Cardiac muscle cell (in vitro differentiated cells and primary cell): ENCODE measurements around the gene EIF3M. TPM values are rescaled to one million over a fixed set of nuclear protein-coding genes. Genes with fewer than 3 reads are reported as not detected.
"Not testable (repeated sequence)": the region's sequence is repeated elsewhere in the genome, so short reads cannot be mapped to it uniquely, and the experiment has no call there.

Experiments
- DNase-seq, 2 donors: peaks; one replicate each; pipeline versions ENCODE4 v3.0.0 to v3.0.0-alpha.2; 2010 to 2017; ENCODE audit warnings: low read depth in 1 of 2, low spot score in 1 of 2
- H3K27ac ChIP-seq: fragments of 200-600 bp; sonication (generic); 2 replicates; pipeline ENCODE4 v1.5.1; 2016
- H3K27me3 ChIP-seq: fragments of 200-600 bp; sonication (generic); 2 replicates; pipeline ENCODE4 v1.6.0; 2016; ENCODE audit warnings: control low read depth
- H3K36me3 ChIP-seq: fragments of 200-600 bp; sonication (generic); 2 replicates; pipeline ENCODE4 v1.5.1; 2016; ENCODE audit warnings: control low read depth
- H3K4me1 ChIP-seq: fragments of 200-600 bp; sonication (generic); 2 replicates; pipeline ENCODE4 v1.8.1; 2017; ENCODE audit warnings: low read depth, mild to moderate bottlenecking, mixed run types
- H3K4me3 ChIP-seq: fragments of 200-600 bp; sonication (generic); 2 replicates; pipeline ENCODE4 v1.5.1; 2016; ENCODE audit warnings: mild to moderate bottlenecking
- H3K9me3 ChIP-seq: fragments of 200-600 bp; sonication (generic); 2 replicates; pipeline ENCODE4 v1.5.1; 2017; ENCODE audit warnings: low read depth, mild to moderate bottlenecking, control low read depth
- CTCF ChIP-seq: IDR thresholded peaks from 2 replicates; pipeline ENCODE4 v1.5.1; 2012; ENCODE audit warnings: low read depth, mild to moderate bottlenecking, low read length
- polyA plus RNA-seq: library from polyadenylated mRNA; unstranded; fragments of >200 nt; fragmentation: Nextera tagmentation; extraction: Ambion mirVana; gene quantifications from 2 replicates; pipeline ENCODE4 v1.2.1, GENCODE V29; 2016
- total RNA-seq: library from RNA; depleted of rRNA; stranded (reverse); fragments of >200 nt; gene quantifications from 2 replicates; pipeline ENCODE4 v1.2.3, GENCODE V29; 2016

The EIF3M gene
- total and polyA plus RNA-seq, 2 experiments from 2014 or later = 343 to 587 TPM

- peaks cover 71% of the 10 kb centered on the region for H3K36me3 ChIP-seq
- no peak overlapping the region for H3K4me3 ChIP-seq
- no peaks in the 10 kb centered on the region for H3K27me3 ChIP-seq
- DNase-seq = no peak
- peaks cover 6% of the 10 kb centered on the region for H3K4me1 ChIP-seq
- H3K27ac ChIP-seq = no peak overlapping the region
- TF ChIP-seq CTCF = no peak
- no peaks in the 10 kb centered on the region for H3K9me3 ChIP-seq
Observed at GRCh38 chr11:32597921-32598320, 14.3 kb downstream of the EIF3M start.

- Histone ChIP-seq H3K4me3 (no peak overlapping the region), H3K27ac (no peak overlapping the region), H3K9me3 (no peaks in the 10 kb centered on the region), H3K4me1 (peaks cover 6% of the 10 kb centered on the region), H3K36me3 (peaks cover 56% of the 10 kb centered on the region), H3K27me3 (no peaks in the 10 kb centered on the region)
- TF ChIP-seq CTCF = no peak
- DNase-seq = peak in 1 of 2 donors; percentile 69
Observed at GRCh38 chr11:32602657-32603415, 19.2 kb downstream of the EIF3M start.

GRCh38 chr11:32606220-32606619 lies 22.6 kb downstream of the EIF3M start:
- TF ChIP-seq CTCF = no peak
- peaks cover 6% of the 10 kb centered on the region for H3K4me1 ChIP-seq
- peaks cover 26% of the 10 kb centered on the region for H3K36me3 ChIP-seq
- no peak overlapping the region for H3K4me3 ChIP-seq
- no peak for DNase-seq
- H3K9me3 ChIP-seq = no peaks in the 10 kb centered on the region
- no peaks in the 10 kb centered on the region for H3K27me3 ChIP-seq
- H3K27ac ChIP-seq = no peak overlapping the region

- H3K27me3 ChIP-seq, DNase-seq, H3K4me1 ChIP-seq, H3K27ac ChIP-seq, H3K9me3 ChIP-seq, H3K4me3 ChIP-seq: not testable (repeated sequence)
- H3K36me3 ChIP-seq = peaks cover 10% of the 10 kb centered on the region
Observed at GRCh38 chr11:32608826-32609225, 25.2 kb downstream of the EIF3M start.

GRCh38 chr11:32610797-32611352 lies 27.2 kb downstream of the EIF3M start:
- TF ChIP-seq CTCF = no peak
- peaks cover 3% of the 10 kb centered on the region for H3K36me3 ChIP-seq
- no peaks in the 10 kb centered on the region for H3K9me3 ChIP-seq
- no peak overlapping the region for H3K4me3 ChIP-seq
- no peak overlapping the region for H3K27ac ChIP-seq
- no peaks in the 10 kb centered on the region for H3K4me1 ChIP-seq
- no peak for DNase-seq
- no peaks in the 10 kb centered on the region for H3K27me3 ChIP-seq

- DNase-seq = no peak
- H3K4me1 ChIP-seq = no peaks in the 10 kb centered on the region
- no peaks in the 10 kb centered on the region for H3K36me3 ChIP-seq
- no peak overlapping the region for H3K27ac ChIP-seq
- H3K9me3 ChIP-seq = no peaks in the 10 kb centered on the region
- H3K4me3 ChIP-seq = no peak overlapping the region
- no peak for TF ChIP-seq CTCF
- no peaks in the 10 kb centered on the region for H3K27me3 ChIP-seq
Observed at GRCh38 chr11:32613500-32614151, 30.0 kb downstream of the EIF3M start.
